Upper lobe of right lung (tissue), 1 donor: ENCODE results near the gene GABRG3. TPM values are rescaled to one million over a fixed set of nuclear protein-coding genes. Genes with fewer than 3 reads are reported as not detected.

ENCODE experiments used
- ATAC-seq: fragments of 200-7000 bp; cut with Tn5 transposase; one replicate; pipeline ENCODE4 v1.9.1; 2020; ENCODE audit warnings: mild to moderate bottlenecking, moderate library complexity
- DNase-seq: peaks from one replicate; pipeline ENCODE4 v3.0.0-alpha.2; 2020
- H3K27ac ChIP-seq: fragments of 200-600 bp; one replicate; pipeline ENCODE4 v1.8.0; 2022
- H3K27me3 ChIP-seq: fragments of 200-600 bp; one replicate; pipeline ENCODE4 v1.8.0; 2022; ENCODE audit warnings: mild to moderate bottlenecking
- H3K36me3 ChIP-seq: fragments of 200-600 bp; one replicate; pipeline ENCODE4 v1.8.0; 2022
- H3K4me1 ChIP-seq: fragments of 200-600 bp; one replicate; pipeline ENCODE4 v1.8.0; 2022
- H3K4me3 ChIP-seq: fragments of 200-600 bp; one replicate; pipeline ENCODE4 v1.8.0; 2022; ENCODE audit warnings: mild to moderate bottlenecking
- H3K9me3 ChIP-seq: fragments of 200-600 bp; one replicate; pipeline ENCODE4 v1.8.0; 2022
- intact Hi-C: fragments of 100-400 bp; cut with DNase I; formaldehyde crosslinking; loops from one replicate; pipeline ENCODE4 v1.11.0; 2022
- total RNA-seq: library from RNA; stranded (reverse); fragmentation: NEBNext Ultra II Directional; extraction: Animal tissue kit (Norgen Biotek cat#: 25700); gene quantifications from one replicate; pipeline ENCODE4 v1.2.1, GENCODE V29; 2021
- TF ChIP-seq, protein P1 (sequence below): fragments of 200-600 bp; IDR thresholded peaks from one replicate; pipeline ENCODE4 v1.8.0; 2022; ENCODE audit warnings: antibody characterized with exemption
- donor health status: DM: no; HTN: yes; CAD: no; lungs with severe emphysema.

Gene GABRG3
- total RNA-seq, 1 donor from 2014 or later = not detected

GRCh38 chr15:27328608-27329007, 357.6 kb downstream of the GABRG3 start:
- H3K27ac ChIP-seq = no peak overlapping the region
- TF ChIP-seq, protein P1, sequence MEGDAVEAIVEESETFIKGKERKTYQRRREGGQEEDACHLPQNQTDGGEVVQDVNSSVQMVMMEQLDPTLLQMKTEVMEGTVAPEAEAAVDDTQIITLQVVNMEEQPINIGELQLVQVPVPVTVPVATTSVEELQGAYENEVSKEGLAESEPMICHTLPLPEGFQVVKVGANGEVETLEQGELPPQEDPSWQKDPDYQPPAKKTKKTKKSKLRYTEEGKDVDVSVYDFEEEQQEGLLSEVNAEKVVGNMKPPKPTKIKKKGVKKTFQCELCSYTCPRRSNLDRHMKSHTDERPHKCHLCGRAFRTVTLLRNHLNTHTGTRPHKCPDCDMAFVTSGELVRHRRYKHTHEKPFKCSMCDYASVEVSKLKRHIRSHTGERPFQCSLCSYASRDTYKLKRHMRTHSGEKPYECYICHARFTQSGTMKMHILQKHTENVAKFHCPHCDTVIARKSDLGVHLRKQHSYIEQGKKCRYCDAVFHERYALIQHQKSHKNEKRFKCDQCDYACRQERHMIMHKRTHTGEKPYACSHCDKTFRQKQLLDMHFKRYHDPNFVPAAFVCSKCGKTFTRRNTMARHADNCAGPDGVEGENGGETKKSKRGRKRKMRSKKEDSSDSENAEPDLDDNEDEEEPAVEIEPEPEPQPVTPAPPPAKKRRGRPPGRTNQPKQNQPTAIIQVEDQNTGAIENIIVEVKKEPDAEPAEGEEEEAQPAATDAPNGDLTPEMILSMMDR = no peak
- intact Hi-C loops = no loop called here
- no peaks in the 10 kb centered on the region for H3K4me1 ChIP-seq
- H3K27me3 ChIP-seq = no peaks in the 10 kb centered on the region
- H3K9me3 ChIP-seq = no peaks in the 10 kb centered on the region
- ATAC-seq (peak; percentile 40), DNase-seq (no peak)
- no peak overlapping the region for H3K4me3 ChIP-seq
- no peaks in the 10 kb centered on the region for H3K36me3 ChIP-seq

- Histone ChIP-seq H3K27ac (no peak overlapping the region), H3K4me3 (no peak overlapping the region), H3K4me1 (no peaks in the 10 kb centered on the region), H3K9me3 (no peaks in the 10 kb centered on the region), H3K27me3 (no peaks in the 10 kb centered on the region), H3K36me3 (no peaks in the 10 kb centered on the region)
- ATAC-seq (no peak), DNase-seq (no peak)
- TF ChIP-seq, protein P1 = no peak
- intact Hi-C loops = no loop called here
These were observed 359.3 kb downstream of the GABRG3 start for GRCh38 chr15:27330326-27330725.

DNA sequence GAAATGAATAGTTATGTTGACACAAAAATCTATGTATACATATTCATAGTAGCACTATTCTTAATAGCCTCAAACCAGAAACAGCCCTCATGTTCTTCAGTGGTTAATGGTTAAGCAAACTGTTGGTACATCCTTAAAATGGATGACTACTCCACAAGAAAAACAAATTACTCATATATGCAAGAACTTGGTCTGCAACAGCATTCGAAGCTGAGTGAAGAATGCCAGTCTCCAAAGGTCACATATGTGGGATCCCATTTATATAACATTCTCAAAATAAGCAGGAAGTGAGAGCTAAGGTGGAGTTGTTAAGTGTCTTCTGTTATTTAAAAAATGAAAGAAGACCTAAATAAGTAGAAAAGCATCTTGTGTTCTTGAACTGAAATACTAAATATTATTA, 365.7 kb downstream of the GABRG3 start:
- H3K9me3 ChIP-seq = no peaks in the 10 kb centered on the region
- H3K4me1 ChIP-seq = no peaks in the 10 kb centered on the region
- TF ChIP-seq, protein P1 = no peak
- H3K27ac ChIP-seq = no peak overlapping the region
- ATAC-seq (no peak), DNase-seq (no peak)
- H3K4me3 ChIP-seq = no peak overlapping the region
- H3K36me3 ChIP-seq = no peaks in the 10 kb centered on the region
- intact Hi-C loops = no loop called here
- no peaks in the 10 kb centered on the region for H3K27me3 ChIP-seq

DNA sequence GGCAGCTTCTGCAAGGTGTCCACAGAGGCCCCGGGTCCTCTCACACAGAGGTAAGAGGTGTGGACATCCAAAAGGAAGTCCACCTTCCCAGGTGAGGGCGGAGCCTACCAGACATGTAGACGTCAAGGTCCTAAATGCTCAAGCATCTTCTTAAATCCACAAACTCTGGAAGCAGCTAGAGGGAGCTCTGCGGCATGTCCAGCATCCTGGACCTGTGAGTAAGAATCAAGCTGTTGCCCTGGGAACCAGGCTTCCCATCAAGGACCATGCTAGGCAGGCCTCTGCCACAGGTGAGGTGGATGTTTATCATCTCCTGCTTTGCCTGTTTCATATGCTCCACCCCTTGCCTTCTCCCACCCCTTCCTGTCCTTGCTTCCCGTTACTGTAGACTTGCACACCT, 368.2 kb downstream of the GABRG3 start:
- DNase-seq = no peak
- TF ChIP-seq, protein P1 = no peak
- no peaks in the 10 kb centered on the region for H3K9me3 ChIP-seq
- H3K27ac ChIP-seq = no peak overlapping the region
- ATAC-seq = no peak
- H3K4me1 ChIP-seq = no peaks in the 10 kb centered on the region
- no peaks in the 10 kb centered on the region for H3K36me3 ChIP-seq
- intact Hi-C loops = no loop called here
- no peaks in the 10 kb centered on the region for H3K27me3 ChIP-seq
- no peak overlapping the region for H3K4me3 ChIP-seq

DNA sequence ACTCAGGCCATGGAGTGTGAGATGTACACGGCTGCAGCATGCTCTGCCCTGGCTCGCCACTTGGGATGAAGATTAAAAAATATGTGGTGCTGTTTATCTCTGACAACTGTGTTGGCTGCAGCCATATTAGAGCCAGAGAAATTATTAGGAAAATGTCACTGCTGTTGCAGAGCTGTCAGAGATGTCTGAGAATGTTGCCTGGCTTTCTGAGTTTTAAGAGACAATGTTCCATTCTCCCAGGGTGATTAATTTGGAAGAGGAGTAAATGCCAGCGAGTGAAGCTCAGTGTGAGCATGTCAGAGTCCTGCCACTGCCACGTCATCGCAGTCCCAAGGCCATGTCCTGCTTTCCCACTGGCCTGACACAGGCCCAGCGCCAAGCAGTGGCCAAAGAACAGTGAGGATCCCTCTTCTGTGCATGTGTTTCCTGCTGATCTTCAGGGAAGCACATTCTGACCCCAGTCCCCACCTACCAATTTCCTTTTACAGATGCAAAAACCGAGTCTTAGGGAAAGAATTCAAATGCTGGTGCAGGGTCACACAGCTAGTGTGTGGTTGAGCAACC, 370.9 kb downstream of the GABRG3 start:
- TF ChIP-seq, protein P1 = no peak
- no peaks in the 10 kb centered on the region for H3K4me1 ChIP-seq
- DNase-seq (no peak), ATAC-seq (no peak)
- H3K9me3 ChIP-seq = no peaks in the 10 kb centered on the region
- no peaks in the 10 kb centered on the region for H3K27me3 ChIP-seq
- H3K27ac ChIP-seq = no peak overlapping the region
- H3K36me3 ChIP-seq = no peaks in the 10 kb centered on the region
- intact Hi-C loops = no loop called here
- no peak overlapping the region for H3K4me3 ChIP-seq

- Histone ChIP-seq H3K27me3 (no peaks in the 10 kb centered on the region), H3K36me3 (no peaks in the 10 kb centered on the region), H3K27ac (no peak overlapping the region), H3K4me1 (no peaks in the 10 kb centered on the region), H3K9me3 (no peaks in the 10 kb centered on the region), H3K4me3 (no peak overlapping the region)
- ATAC-seq (no peak), DNase-seq (no peak)
- TF ChIP-seq, protein P1 = no peak
- intact Hi-C loops = no loop called here
These were observed 372.0 kb downstream of the GABRG3 start for GRCh38 chr15:27342991-27343390.
